ENCODE measurements around the gene OSBPL8. TPM values are rescaled to one million over a fixed set of nuclear protein-coding genes. Genes with fewer than 3 reads are reported as not detected.
A peak's percentile ranks its signal among the peaks of the same experiment; 100 is the strongest.
"Not testable (repeated sequence)": the region's sequence is repeated elsewhere in the genome, so short reads cannot be mapped to it uniquely, and the experiment has no call there.

Gene OSBPL8
- total RNA-seq, 1 donor: 133 TPM

GRCh38 chr12:76332606-76333005 lies 227.0 kb downstream of the OSBPL8 start:
- no peak overlapping the region for H3K4me3 ChIP-seq (ENCODE audit: low read depth, low read length)
- no peak for TF ChIP-seq CTCF (IDR thresholded peaks at IDR 0.05; ENCODE audit: insufficient read depth, low read length)
- no peak for DNase-seq (ENCODE audit: low read depth)

GRCh38 chr12:76329606-76330005 lies 230.0 kb downstream of the OSBPL8 start:
- TF ChIP-seq CTCF (IDR thresholded peaks at IDR 0.05; ENCODE audit: insufficient read depth, low read length): no peak

GRCh38 chr12:76329159-76329558 lies 230.4 kb downstream of the OSBPL8 start:
- DNase-seq (ENCODE audit: low read depth): peak; percentile 97
- no peak overlapping the region for H3K4me3 ChIP-seq (ENCODE audit: low read depth, low read length)
- no peak for TF ChIP-seq CTCF (IDR thresholded peaks at IDR 0.05; ENCODE audit: insufficient read depth, low read length)

More at GRCh38 chr12:76329606-76330005, 230.0 kb downstream of the OSBPL8 start:
- H3K4me3 ChIP-seq (ENCODE audit: low read depth, low read length): no peak overlapping the region
- no peak for DNase-seq (ENCODE audit: low read depth)

- not testable (repeated sequence) for DNase-seq (ENCODE audit: low read depth); H3K4me3 ChIP-seq (ENCODE audit: low read depth, low read length)
Observed at GRCh38 chr12:76319595-76320319, 239.8 kb downstream of the OSBPL8 start.

- DNase-seq (ENCODE audit: low read depth): no peak
- H3K4me3 ChIP-seq (ENCODE audit: low read depth, low read length): no peak overlapping the region
- TF ChIP-seq CTCF (IDR thresholded peaks at IDR 0.05; ENCODE audit: insufficient read depth, low read length): no peak
Observed at GRCh38 chr12:76318773-76319594, 240.6 kb downstream of the OSBPL8 start.

GRCh38 chr12:76317976-76318375 lies 241.6 kb downstream of the OSBPL8 start:
- DNase-seq (ENCODE audit: low read depth): no peak
- no peak for TF ChIP-seq CTCF (IDR thresholded peaks at IDR 0.05; ENCODE audit: insufficient read depth, low read length)
- no peak overlapping the region for H3K4me3 ChIP-seq (ENCODE audit: low read depth, low read length)

GRCh38 chr12:76316468-76316867 lies 243.1 kb downstream of the OSBPL8 start:
- DNase-seq (ENCODE audit: low read depth): no peak
- no peak overlapping the region for H3K4me3 ChIP-seq (ENCODE audit: low read depth, low read length)
- TF ChIP-seq CTCF (IDR thresholded peaks at IDR 0.05; ENCODE audit: insufficient read depth, low read length): no peak

All from fibroblast of the aortic adventitia (primary cell).